ENCODE results near the gene GJB5.
"Not testable (repeated sequence)": the region's sequence is repeated elsewhere in the genome, so short reads cannot be mapped to it uniquely, and the experiment has no call there.

GJB5 gene

GRCh38 chr1:34771573-34772371, 16.9 kb downstream of the GJB5 start:
- no peak for DNase-seq
- H3K27ac ChIP-seq: no peak overlapping the region
- no peak for TF ChIP-seq CTCF (IDR thresholded peaks at IDR 0.05; ENCODE audit: low read depth, low read length, missing control alignments)
- H3K27me3 ChIP-seq (replicated peaks): no peaks in the 10 kb centered on the region
- H3K4me3 ChIP-seq (ENCODE audit: low read depth, low read length): no peak overlapping the region
- in situ Hi-C loops (cut with HindIII; ENCODE audit: low pct_ligation_motif_present, low sequenced_read_pairs): no loop called here
- no peaks in the 10 kb centered on the region for H3K36me3 ChIP-seq (replicated peaks)

GRCh38 chr1:34773114-34773513, 18.3 kb downstream of the GJB5 start:
- in situ Hi-C loops (cut with HindIII; ENCODE audit: low pct_ligation_motif_present, low sequenced_read_pairs); DNase-seq; H3K27ac ChIP-seq; H3K4me3 ChIP-seq (ENCODE audit: low read depth, low read length); H3K36me3 ChIP-seq (replicated peaks); H3K27me3 ChIP-seq (replicated peaks): not testable (repeated sequence)

GRCh38 chr1:34774957-34775356, 20.1 kb downstream of the GJB5 start:
- Histone ChIP-seq H3K27ac (no peak overlapping the region), H3K36me3 (replicated peaks) (no peaks in the 10 kb centered on the region), H3K4me3 (ENCODE audit: low read depth, low read length) (no peak overlapping the region), H3K27me3 (replicated peaks) (peaks cover 2% of the 10 kb centered on the region)
- no peak for DNase-seq
- no peak for TF ChIP-seq CTCF (IDR thresholded peaks at IDR 0.05; ENCODE audit: low read depth, low read length, missing control alignments)
- in situ Hi-C loops (cut with HindIII; ENCODE audit: low pct_ligation_motif_present, low sequenced_read_pairs): no loop called here

GRCh38 chr1:34776911-34777310, 22.1 kb downstream of the GJB5 start:
- H3K4me3 ChIP-seq (ENCODE audit: low read depth, low read length): no peak overlapping the region
- no peak overlapping the region for H3K27ac ChIP-seq
- TF ChIP-seq CTCF (IDR thresholded peaks at IDR 0.05; ENCODE audit: low read depth, low read length, missing control alignments): no peak
- no peaks in the 10 kb centered on the region for H3K36me3 ChIP-seq (replicated peaks)
- DNase-seq: no peak
- H3K27me3 ChIP-seq (replicated peaks): peaks cover 21% of the 10 kb centered on the region
- in situ Hi-C loops (cut with HindIII; ENCODE audit: low pct_ligation_motif_present, low sequenced_read_pairs): no loop called here

GRCh38 chr1:34777519-34778321, 22.9 kb downstream of the GJB5 start:
- DNase-seq: no peak
- Histone ChIP-seq H3K27me3 (replicated peaks) (peaks cover 30% of the 10 kb centered on the region), H3K27ac (no peak overlapping the region), H3K4me3 (ENCODE audit: low read depth, low read length) (no peak overlapping the region), H3K36me3 (replicated peaks) (no peaks in the 10 kb centered on the region)
- in situ Hi-C loops (cut with HindIII; ENCODE audit: low pct_ligation_motif_present, low sequenced_read_pairs): no loop called here
- TF ChIP-seq CTCF (IDR thresholded peaks at IDR 0.05; ENCODE audit: low read depth, low read length, missing control alignments): no peak

- H3K27me3 ChIP-seq (replicated peaks): peaks cover 30% of the 10 kb centered on the region
- in situ Hi-C loops (cut with HindIII; ENCODE audit: low pct_ligation_motif_present, low sequenced_read_pairs): no loop called here
- no peak overlapping the region for H3K27ac ChIP-seq
These were observed 23.5 kb downstream of the GJB5 start for GRCh38 chr1:34778381-34778780.

More at GRCh38 chr1:34778381-34778780, 23.5 kb downstream of the GJB5 start:
- Histone ChIP-seq H3K36me3 (replicated peaks) (no peaks in the 10 kb centered on the region), H3K4me3 (ENCODE audit: low read depth, low read length) (no peak overlapping the region)
- DNase-seq: no peak
- TF ChIP-seq CTCF (IDR thresholded peaks at IDR 0.05; ENCODE audit: low read depth, low read length, missing control alignments): no peak

Measured in brain microvascular endothelial cell (primary cell).